ENCODE results near the gene ZGLP1. TPM values are rescaled to one million over a fixed set of nuclear protein-coding genes. Genes with fewer than 3 reads are reported as not detected.

The ZGLP1 gene
- total and polyA plus RNA-seq, 2 of the 13 experiments (the other 11 are each of a cell fraction or from before 2014, with no cell fraction given), result 2.4 to 3.0 TPM

- TF ChIP-seq ZNF704 (CRISPR knock-in tag; IDR thresholded peaks at IDR 0.05; ENCODE audit: borderline replicate concordance), result no peak
- TF ChIP-seq ZNF816 (CRISPR knock-in tag; IDR thresholded peaks at IDR 0.05; ENCODE audit: borderline replicate concordance), result no peak
- TF ChIP-seq MED1 (CRISPR knock-in tag; IDR thresholded peaks at IDR 0.05), result 0 out of 2 replicates have a peak, but pooled peaks have one; percentile 42
- TF ChIP-seq ZBTB14 (CRISPR knock-in tag; IDR thresholded peaks at IDR 0.05), result no peak
- 0 out of 2 replicates have a peak, but pooled peaks have one; percentile 41 for TF ChIP-seq ZNF614 (CRISPR knock-in tag; IDR thresholded peaks at IDR 0.05; ENCODE audit: borderline replicate concordance)
- TF ChIP-seq ZNF282 (IDR thresholded peaks at IDR 0.05; ENCODE audit: partially characterized antibody), result no peak
- peak; percentile 27 for TF ChIP-seq ZNF781 (CRISPR knock-in tag; IDR thresholded peaks at IDR 0.05; ENCODE audit: borderline replicate concordance, not compliant biosample characterization)
- TF ChIP-seq ZFYVE20 (CRISPR knock-in tag; IDR thresholded peaks at IDR 0.05; ENCODE audit: borderline replicate concordance, low read depth), result no peak
- TF ChIP-seq KMT2A (CRISPR knock-in tag; IDR thresholded peaks at IDR 0.05), result peak; percentile 82
- TF ChIP-seq KLF16 (CRISPR knock-in tag; IDR thresholded peaks at IDR 0.05), result peak; percentile 12 to 42; a peak in 1 of 4 replicates
- TF ChIP-seq ZNF777 (CRISPR knock-in tag; IDR thresholded peaks at IDR 0.05), result no peak
- TF ChIP-seq KLF15 (CRISPR knock-in tag; IDR thresholded peaks at IDR 0.05; ENCODE audit: borderline replicate concordance), result no peak
- TF ChIP-seq FOXP1 (IDR thresholded peaks at IDR 0.05), result no peak
- TF ChIP-seq FOXP1 (CRISPR knock-in tag; IDR thresholded peaks at IDR 0.05), result no peak
- TF ChIP-seq ZNF121 (CRISPR knock-in tag; IDR thresholded peaks at IDR 0.05), result no peak
- TF ChIP-seq ZNF138 (CRISPR knock-in tag; IDR thresholded peaks at IDR 0.05; ENCODE audit: low read depth), result 0 out of 2 replicates have a peak, but pooled peaks have one; percentile 21
- TF ChIP-seq ZSCAN31 (CRISPR knock-in tag; IDR thresholded peaks at IDR 0.05; ENCODE audit: low read depth), result 0 out of 2 replicates have a peak, but pooled peaks have one; percentile 41
- TF ChIP-seq PAF1 (CRISPR knock-in tag; IDR thresholded peaks at IDR 0.05), result peak; percentile 83
- TF ChIP-seq ZMAT3 (CRISPR knock-in tag; conservative IDR thresholded peaks at IDR 0.05), result 0 out of 2 replicates have a peak, but pooled peaks have one; percentile 13
- TF ChIP-seq ZNF589 (CRISPR knock-in tag; conservative IDR thresholded peaks at IDR 0.05), result peak; percentile 31; the same call in 1 of the 2 replicates
- TF ChIP-seq HIVEP1 (CRISPR knock-in tag; IDR thresholded peaks at IDR 0.05), result peak; percentile 35; the same call in 1 of the 2 replicates
- no peak for TF ChIP-seq MYNN (CRISPR knock-in tag; IDR thresholded peaks at IDR 0.05; ENCODE audit: low read depth)
- 0 out of 2 replicates have a peak, but pooled peaks have one; percentile 34 for TF ChIP-seq ZFP36L1 (CRISPR knock-in tag; IDR thresholded peaks at IDR 0.05)
- peak; percentile 76; the same call in 1 of the 2 replicates for TF ChIP-seq ZNF383 (CRISPR knock-in tag; IDR thresholded peaks at IDR 0.05; ENCODE audit: borderline replicate concordance)
Observed at GRCh38 chr19:10315335-10316214, 6.0 kb upstream of the ZGLP1 start, which contains the start of gene FDX2 (continued).

Measured in HepG2 (cell line).